Transverse colon (tissue), 4 donors: Measurements from ENCODE around the gene PFKFB3. TPM values are rescaled to one million over a fixed set of nuclear protein-coding genes. Genes with fewer than 3 reads are reported as not detected.

ENCODE experiments used
- DNase-seq: peaks from one replicate; pipeline ENCODE4 v3.0.0-alpha.2; 2019
- H3K27ac ChIP-seq, 4 donors: fragments of 200-600 bp; sonication (generic); 2 replicates each; pipeline ENCODE4 v1.5.1; 2016 to 2018; ENCODE audit warnings: inconsistent platforms in 4 of 4
- H3K27me3 ChIP-seq: fragments of 200-600 bp; sonication (generic); 2 replicates; pipeline ENCODE4 v1.5.1; 2017; ENCODE audit warnings: inconsistent platforms
- H3K36me3 ChIP-seq, 4 donors: fragments of 200-600 bp; sonication (generic); 2 replicates each; pipeline ENCODE4 v1.5.1; 2017 to 2019; ENCODE audit warnings: inconsistent platforms in 4 of 4
- H3K4me1 ChIP-seq, 4 donors: fragments of 200-600 bp; sonication (generic); 2 replicates each; pipeline ENCODE4 v1.5.1; 2017 to 2020; ENCODE audit warnings: inconsistent platforms in 4 of 4
- H3K4me3 ChIP-seq, 4 donors: fragments of 200-600 bp; sonication (generic); 1 replicate in 1 of 4; 2 replicates in 3 of 4; pipeline versions ENCODE4 v1.5.1 to v1.6.1; 2017 to 2019; ENCODE audit warnings: inconsistent platforms in 4 of 4
- H3K9me3 ChIP-seq, 2 donors: fragments of 200-600 bp; sonication (generic); 2 replicates each; pipeline ENCODE4 v1.5.1; 2017 to 2019; ENCODE audit warnings: inconsistent platforms in 2 of 2
- CTCF ChIP-seq, 5 experiments: fragments of 200-600 bp in 3 of 5; fragments of 450-650 bp in 2 of 5; sonication (generic) in 3 of 5; IDR thresholded peaks; 1 replicate in 2 of 5; 2 replicates in 3 of 5; pipeline ENCODE4 v1.5.1; 2016 to 2017; ENCODE audit warnings: antibody characterized with exemption in 5 of 5, inconsistent platforms in 3 of 5, mild to moderate bottlenecking in 2 of 5, moderate library complexity in 1 of 5
- EP300 ChIP-seq: sonication (generic); formaldehyde crosslinking; IDR thresholded peaks from one replicate; pipeline ENCODE4 v1.6.1; 2017; ENCODE audit warnings: antibody characterized with exemption, low read depth
- POLR2A ChIP-seq: fragments of 450-650 bp; IDR thresholded peaks from one replicate; pipeline ENCODE4 v1.6.1; 2016; ENCODE audit warnings: antibody characterized with exemption, mild to moderate bottlenecking, moderate library complexity
- POLR2AphosphoS5 ChIP-seq, 3 donors: sonication (generic); formaldehyde crosslinking; IDR thresholded peaks; one replicate each; pipeline ENCODE4 v1.6.1; 2016; ENCODE audit warnings: antibody characterized with exemption in 3 of 3
- whole genome bisulfite sequencing, 2 donors: methylation state at CpG; one replicate each; pipeline ENCODE4 v1.1.5; 2018; ENCODE audit warnings: low coverage in 1 of 2; 5-methylcytosine and 5-hydroxymethylcytosine counted together
- in situ Hi-C, 4 donors: fragments of 200-750 bp; cut with MboI; loops; one replicate each; pipeline versions ENCODE4 v1.15.0 to v1.15.1; 2017; ENCODE audit warnings: low sequenced_read_pairs in 3 of 4, low pct_ligation_motif_present in 1 of 4, low pct_unique_long_range_greater_than_20kb in 1 of 4
- intact Hi-C: fragments of 100-400 bp; cut with DNase I; formaldehyde crosslinking; loops from one replicate; pipeline ENCODE4 v1.15.1; 2023; ENCODE audit warnings: low total_unique reads
- total RNA-seq, 4 donors: library from RNA; depleted of rRNA; stranded (reverse); fragments of >200 nt; gene quantifications; one replicate each; pipeline ENCODE4 v1.1.0, GENCODE V29; 2016

The PFKFB3 gene
- total RNA-seq, 4 donors from 2014 or later, result 16.9 to 29.9 (median 20.2) TPM

- H3K4me1 ChIP-seq, result peaks cover 0 to 14% (median 4%) of the 10 kb centered on the region in 4 donors
- in situ Hi-C loops (loop anchor here in 1 of 4 donors (10.0 kb wide), 1 partner anchor 182 kb away; no protein-coding TSS in a partner anchor), intact Hi-C loops (no loop called here)
- peak overlapping the region in 1 of 4 donors; percentile 39 for H3K27ac ChIP-seq
- TF ChIP-seq CTCF (IDR thresholded peaks at IDR 0.05) (no peak), POLR2A (no peak), EP300 (no peak), POLR2AphosphoS5 (IDR thresholded peaks at IDR 0.05) (no peak)
- no peak for DNase-seq
- WGBS, 2 donors, result 95% methylated on average over 3 of the region's 3 CpGs; no CpG with 5 or more reads in 1 of the 2 donors
- no peak overlapping the region for H3K4me3 ChIP-seq
- peaks cover 0 to 21% (median 10%) of the 10 kb centered on the region in 4 donors for H3K36me3 ChIP-seq
- no peaks in the 10 kb centered on the region for H3K9me3 ChIP-seq
- H3K27me3 ChIP-seq, result no peaks in the 10 kb centered on the region
Observed at GRCh38 chr10:6212806-6213205, 10.1 kb downstream of the PFKFB3 start.

- no peaks in the 10 kb centered on the region for H3K9me3 ChIP-seq
- H3K4me1 ChIP-seq, result peaks cover 0 to 14% (median 4%) of the 10 kb centered on the region in 4 donors
- no peak for DNase-seq
- WGBS, 2 donors, result 90 to 100% methylated on average over 4 to 17 of the region's 17 CpGs
- no peaks in the 10 kb centered on the region for H3K27me3 ChIP-seq
- H3K4me3 ChIP-seq, result no peak overlapping the region
- in situ Hi-C loops (loop anchor here in 1 of 4 donors (10.0 kb wide), 1 partner anchor 181 kb away; no protein-coding TSS in a partner anchor), intact Hi-C loops (no loop called here)
- no peak for TF ChIP-seq CTCF (IDR thresholded peaks at IDR 0.05)
- no peak for TF ChIP-seq POLR2A
- TF ChIP-seq EP300, result no peak
- TF ChIP-seq POLR2AphosphoS5 (IDR thresholded peaks at IDR 0.05), result no peak
- no peak overlapping the region for H3K27ac ChIP-seq
- H3K36me3 ChIP-seq, result peaks cover 0 to 22% (median 11%) of the 10 kb centered on the region in 4 donors
Observed at GRCh38 chr10:6213257-6213905, 10.6 kb downstream of the PFKFB3 start.

- no peak overlapping the region for H3K4me3 ChIP-seq
- no peaks in the 10 kb centered on the region for H3K27me3 ChIP-seq
- WGBS, 2 donors, result 97 to 100% methylated on average over 3 to 5 of the region's 5 CpGs
- H3K4me1 ChIP-seq, result peaks cover 0 to 14% (median 4%) of the 10 kb centered on the region in 4 donors
- no peak for DNase-seq
- H3K27ac ChIP-seq, result no peak overlapping the region
- intact Hi-C loops (no loop called here), in situ Hi-C loops (loop anchor here in 1 of 4 donors (10.0 kb wide), 1 partner anchor 181 kb away; no protein-coding TSS in a partner anchor)
- no peaks in the 10 kb centered on the region for H3K9me3 ChIP-seq
- H3K36me3 ChIP-seq, result peaks cover 0 to 27% (median 12%) of the 10 kb centered on the region in 4 donors
- TF ChIP-seq EP300 (no peak), CTCF (IDR thresholded peaks at IDR 0.05) (no peak), POLR2A (no peak), POLR2AphosphoS5 (IDR thresholded peaks at IDR 0.05) (no peak)
Observed at GRCh38 chr10:6213908-6214307, 11.2 kb downstream of the PFKFB3 start.

GRCh38 chr10:6214612-6215011 lies 11.9 kb downstream of the PFKFB3 start:
- H3K9me3 ChIP-seq, result no peaks in the 10 kb centered on the region
- in situ Hi-C loops (loop anchor here in 1 of 4 donors (10.0 kb wide), 1 partner anchor 180 kb away; no protein-coding TSS in a partner anchor), intact Hi-C loops (no loop called here)
- TF ChIP-seq CTCF (IDR thresholded peaks at IDR 0.05) (no peak), EP300 (no peak), POLR2AphosphoS5 (IDR thresholded peaks at IDR 0.05) (no peak)
- peaks cover 0 to 34% (median 16%) of the 10 kb centered on the region in 4 donors for H3K36me3 ChIP-seq
- WGBS, 2 donors, result 99% methylated on average over 7 of the region's 7 CpGs; no CpG with 5 or more reads in 1 of the 2 donors
- no peak overlapping the region for H3K4me3 ChIP-seq
- no peak overlapping the region for H3K27ac ChIP-seq
- no peak for DNase-seq
- peaks cover 0 to 14% (median 4%) of the 10 kb centered on the region in 4 donors for H3K4me1 ChIP-seq
- no peaks in the 10 kb centered on the region for H3K27me3 ChIP-seq
